GM21786 (cell line): ENCODE results near the gene SPATA2.

ENCODE experiments used
- ATAC-seq: cut with Tn5 transposase; IDR thresholded peaks from one replicate; pipeline ENCODE4 v1.9.1; 2021; ENCODE audit not compliant: unreplicated experiment

The SPATA2 gene

GRCh38 chr20:49936153-49937026 lies 21.1 kb upstream of the SPATA2 start, which contains the start of gene RNF114:
Gene RNF114, plus strand, starts transcription at chr20:49936397. Its CDS starts 16 bp downstream, at chr20:49936413.
- peak; percentile 63 for ATAC-seq

- no peak for ATAC-seq
Observed at GRCh38 chr20:49935746-49936152, 20.4 kb upstream of the SPATA2 start.

GRCh38 chr20:49929142-49929494 lies 13.8 kb upstream of the SPATA2 start:
- no peak for ATAC-seq

- ATAC-seq, result no peak
Observed at GRCh38 chr20:49928411-49929141, 13.2 kb upstream of the SPATA2 start.

GRCh38 chr20:49925901-49926454 lies 10.6 kb upstream of the SPATA2 start:
- ATAC-seq, result no peak

- no peak for ATAC-seq
Observed at GRCh38 chr20:49924247-49924646, 8.9 kb upstream of the SPATA2 start.

- no peak for ATAC-seq
Observed at GRCh38 chr20:49919461-49919860, 4.1 kb upstream of the SPATA2 start.

GRCh38 chr20:49919009-49919408 lies 3.7 kb upstream of the SPATA2 start:
- no peak for ATAC-seq

GRCh38 chr20:49918446-49918845 lies 3.1 kb upstream of the SPATA2 start:
- no peak for ATAC-seq

- ATAC-seq, result no peak
Observed at GRCh38 chr20:49916146-49917002, 1.0 kb upstream of the SPATA2 start.

- ATAC-seq, result peak; percentile 23
Observed at GRCh38 chr20:49915118-49915379, 280 bp downstream of the SPATA2 start.

- no peak for ATAC-seq
Observed at GRCh38 chr20:49914310-49915117, 815 bp downstream of the SPATA2 start.

GRCh38 chr20:49913399-49914047 lies 1.8 kb downstream of the SPATA2 start:
- ATAC-seq, result no peak

GRCh38 chr20:49910340-49910706 lies 5.0 kb downstream of the SPATA2 start:
- no peak for ATAC-seq

GRCh38 chr20:49909499-49910339 lies 5.6 kb downstream of the SPATA2 start:
- no peak for ATAC-seq

GRCh38 chr20:49908258-49908565 lies 7.1 kb downstream of the SPATA2 start:
- no peak for ATAC-seq

GRCh38 chr20:49907405-49908257 lies 7.7 kb downstream of the SPATA2 start:
- ATAC-seq, result no peak

- no peak for ATAC-seq
Observed at GRCh38 chr20:49906615-49907154, 8.6 kb downstream of the SPATA2 start.
